Liver (tissue), 9 donors: ENCODE data around the gene APP. TPM values are rescaled to one million over a fixed set of nuclear protein-coding genes. Genes with fewer than 3 reads are reported as not detected.

ENCODE experiments used
- DNase-seq: peaks from one replicate; pipeline ENCODE4 v3.0.0-alpha.2; 2017; ENCODE audit warnings: low spot score
- H3K27ac ChIP-seq, 2 donors: one replicate each; pipeline ENCODE4 v1.7.0; 2013; ENCODE audit warnings: inconsistent platforms in 2 of 2, low read length in 2 of 2, control low read depth in 1 of 2, low read depth in 1 of 2, mild to moderate bottlenecking in 1 of 2
- H3K27me3 ChIP-seq, 4 donors: one replicate each; pipeline versions ENCODE4 v1.6.1 to v1.7.0; 2013; ENCODE audit warnings: low read length in 3 of 4, inconsistent platforms in 1 of 4, mild to moderate bottlenecking in 1 of 4, moderate library complexity in 1 of 4; ENCODE audit not compliant: control insufficient read depth in 4 of 4, insufficient read depth in 4 of 4
- H3K36me3 ChIP-seq, 4 donors: one replicate each; pipeline versions ENCODE4 v1.6.1 to v1.7.0; 2013; ENCODE audit warnings: low read length in 3 of 4, mild to moderate bottlenecking in 3 of 4, low read depth in 1 of 4, moderate library complexity in 1 of 4; ENCODE audit not compliant: control insufficient read depth in 4 of 4, insufficient read depth in 3 of 4
- H3K4me1 ChIP-seq, 4 donors: one replicate each; pipeline versions ENCODE4 v1.6.1 to v1.7.0; 2013; ENCODE audit warnings: low read length in 3 of 4, mild to moderate bottlenecking in 3 of 4, moderate library complexity in 1 of 4; ENCODE audit not compliant: control insufficient read depth in 4 of 4, insufficient read depth in 4 of 4
- H3K4me3 ChIP-seq, 3 donors: one replicate each; pipeline versions ENCODE4 v1.6.1 to v1.7.0; 2013; ENCODE audit warnings: low read length in 3 of 3, control low read depth in 1 of 3, low read depth in 1 of 3, mild to moderate bottlenecking in 1 of 3
- H3K9ac ChIP-seq, 2 donors: one replicate each; pipeline ENCODE4 v1.7.0; 2013; ENCODE audit warnings: low read length in 2 of 2, mild to moderate bottlenecking in 2 of 2, moderate library complexity in 2 of 2, control low read depth in 1 of 2, low read depth in 1 of 2
- H3K9me3 ChIP-seq, 4 donors: one replicate each; pipeline versions ENCODE4 v1.6.1 to v1.7.0; 2013; ENCODE audit warnings: low read length in 3 of 4; ENCODE audit not compliant: control insufficient read depth in 4 of 4
- EGR1 ChIP-seq, 2 donors: IDR thresholded peaks; 2 replicates each; pipeline ENCODE4 v1.6.1; 2016 to 2018; ENCODE audit warnings: antibody characterized with exemption in 2 of 2, low read depth in 2 of 2
- FOXA1 ChIP-seq: IDR thresholded peaks from 2 replicates; pipeline ENCODE4 v1.6.1; 2016; ENCODE audit warnings: antibody characterized with exemption
- FOXA2 ChIP-seq: IDR thresholded peaks from 2 replicates; pipeline ENCODE4 v1.6.1; 2016; ENCODE audit warnings: antibody characterized with exemption
- GABPA ChIP-seq, 2 donors: IDR thresholded peaks in 1 of 2; conservative IDR thresholded peaks in 1 of 2; 2 replicates each; pipeline ENCODE4 v1.6.1; 2016; ENCODE audit warnings: antibody characterized with exemption in 2 of 2, mild to moderate bottlenecking in 1 of 2, moderate library complexity in 1 of 2
- HNF4A ChIP-seq, 2 donors: conservative IDR thresholded peaks; 2 replicates each; pipeline ENCODE4 v1.6.1; 2016; ENCODE audit warnings: antibody characterized with exemption in 2 of 2, mild to moderate bottlenecking in 2 of 2
- HNF4G ChIP-seq: IDR thresholded peaks from 2 replicates; pipeline ENCODE4 v1.6.1; 2016; ENCODE audit warnings: antibody characterized with exemption
- JUND ChIP-seq, 2 donors: IDR thresholded peaks; 2 replicates each; pipeline ENCODE4 v1.6.1; 2016; ENCODE audit warnings: antibody characterized with exemption in 2 of 2
- NR2F2 ChIP-seq: IDR thresholded peaks from 2 replicates; pipeline ENCODE4 v1.6.1; 2016; ENCODE audit warnings: antibody characterized with exemption
- RAD21 ChIP-seq, 2 donors: IDR thresholded peaks; 2 replicates each; pipeline ENCODE4 v1.6.1; 2016; ENCODE audit warnings: antibody characterized with exemption in 2 of 2, mild to moderate bottlenecking in 2 of 2
- RXRA ChIP-seq, 2 donors: IDR thresholded peaks; 2 replicates each; pipeline ENCODE4 v1.6.1; 2017 to 2018; ENCODE audit warnings: antibody characterized with exemption in 2 of 2, mild to moderate bottlenecking in 1 of 2
- SP1 ChIP-seq: IDR thresholded peaks from 2 replicates; pipeline ENCODE4 v1.6.1; 2018; ENCODE audit warnings: antibody characterized with exemption, mild to moderate bottlenecking
- TAF1 ChIP-seq: conservative IDR thresholded peaks from 2 replicates; pipeline ENCODE4 v1.6.1; 2016; ENCODE audit warnings: antibody characterized with exemption, mild to moderate bottlenecking
- YY1 ChIP-seq: IDR thresholded peaks from 2 replicates; pipeline ENCODE4 v1.6.1; 2016; ENCODE audit warnings: antibody characterized with exemption, mild to moderate bottlenecking
- WGBS: extraction: QIAGEN DNeasy Blood & Tissue Kit; methylation state at CpG from one replicate; pipeline ENCODE4 v1.1.7; 2013; 5-methylcytosine and 5-hydroxymethylcytosine counted together
- polyA plus RNA-seq, 2 donors: library from polyadenylated mRNA; stranded (reverse) in 1 of 2; unstranded in 1 of 2; fragments of 200-250 nt in 1 of 2; fragments of >200 nt in 1 of 2; fragmentation: Nextera tagmentation in 1 of 2; extraction: Ambion mirVana in 1 of 2; gene quantifications; one replicate each; pipeline versions ENCODE4 v1.2.1 to v1.2.3, GENCODE V29; 2013 to 2015
- total RNA-seq, 2 donors: library from RNA; depleted of rRNA; stranded (reverse); fragments of >200 nt; gene quantifications; one replicate each; pipeline ENCODE4 v1.2.3, GENCODE V29; 2014
- TF ChIP-seq, protein P1 (sequence below): IDR thresholded peaks from 2 replicates; pipeline ENCODE4 v1.6.1; 2016; ENCODE audit warnings: antibody characterized with exemption
- TF ChIP-seq, protein P2 (sequence below): fragments of 150-350 bp; IDR thresholded peaks from 2 replicates; pipeline ENCODE4 v1.5.1; 2017; ENCODE audit warnings: improper control_type of control experiment, low read depth, low read length; ENCODE audit not compliant: missing input control
- TF ChIP-seq, protein P3 (sequence below): IDR thresholded peaks from 2 replicates; pipeline ENCODE4 v1.6.1; 2016; ENCODE audit warnings: antibody characterized with exemption, mild to moderate bottlenecking
- TF ChIP-seq, protein P4 (sequence below): IDR thresholded peaks from 2 replicates; pipeline ENCODE4 v1.6.1; 2016; ENCODE audit warnings: antibody characterized with exemption
- TF ChIP-seq, protein P5 (sequence below): IDR thresholded peaks from 2 replicates; pipeline ENCODE4 v1.6.1; 2016; ENCODE audit warnings: antibody characterized with exemption
- donor health status: healthy.
- donor health status: healthy.
- donor health status: healthy.
- donor health status: healthy.
- donor health status: healthy.

The APP gene
- total and polyA plus RNA-seq, 4 donors, result 24.9 to 201 (median 111) TPM

DNA sequence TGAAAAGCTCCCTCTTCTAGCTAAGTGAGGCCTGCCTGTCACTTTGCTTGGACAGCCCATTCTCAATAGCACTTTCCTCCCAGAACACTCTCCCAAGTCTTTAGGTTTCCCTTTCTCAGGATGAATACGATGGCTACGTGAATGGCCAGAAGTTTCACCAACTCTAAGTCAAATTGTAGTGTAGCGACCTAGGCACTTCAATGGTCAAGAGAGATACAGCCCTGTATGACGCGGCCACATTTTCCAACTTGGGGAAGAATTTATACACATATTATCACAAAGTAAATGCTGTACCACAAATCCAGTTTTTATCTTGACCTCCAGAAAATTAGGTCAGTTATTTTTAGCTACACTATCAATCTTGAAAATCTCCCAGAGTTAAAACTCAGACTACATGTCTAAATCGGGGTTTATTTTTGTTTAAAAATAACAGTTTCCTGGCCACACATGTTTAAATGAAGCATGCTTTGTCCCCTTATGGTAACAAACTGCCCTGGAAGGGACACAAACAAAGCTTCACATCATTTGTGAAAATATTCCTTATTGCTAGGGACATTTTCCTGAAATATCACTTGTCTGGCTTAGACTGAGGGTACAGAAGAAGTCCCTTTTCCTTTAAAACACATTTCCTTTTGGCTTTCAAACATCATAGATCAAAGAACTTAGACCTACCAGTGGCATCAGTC, 243.2 kb downstream of the APP start:
- TF ChIP-seq NR2F2 (peak; percentile 70), RXRA (IDR thresholded peaks at IDR 0.05) (no peak)
- Histone ChIP-seq H3K4me1 (peaks cover 0 to 3% (median 0%) of the 10 kb centered on the region in 4 donors), H3K36me3 (no peaks in the 10 kb centered on the region), H3K9me3 (no peaks in the 10 kb centered on the region), H3K27me3 (no peaks in the 10 kb centered on the region), H3K9ac (no peak overlapping the region), H3K27ac (peak overlapping the region; percentile 15 to 61), H3K4me3 (no peak overlapping the region)
- 79% methylated on average over 6 of the region's 6 CpGs for WGBS
- DNase-seq, result no peak

DNA sequence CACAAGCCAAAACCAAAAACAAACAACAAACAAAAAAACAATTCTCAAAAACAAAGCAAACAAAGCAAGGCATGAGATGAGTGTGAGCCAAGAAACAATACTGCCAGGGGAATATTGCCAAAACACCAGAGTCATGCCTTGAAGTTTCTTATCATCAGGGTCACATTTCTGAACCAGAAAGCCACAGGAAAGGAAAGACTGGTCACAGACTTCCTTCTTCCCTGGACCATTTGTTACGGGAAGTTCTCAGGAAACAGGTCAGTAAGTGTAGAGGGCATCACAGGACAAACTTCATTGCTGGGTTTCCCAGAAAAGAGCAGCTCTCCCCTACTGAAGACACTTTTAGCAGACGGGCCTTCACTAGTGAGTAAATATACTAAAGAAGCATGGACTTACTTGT, 244.6 kb downstream of the APP start:
- Histone ChIP-seq H3K4me1 (peaks cover 0 to 3% (median 0%) of the 10 kb centered on the region in 4 donors), H3K9ac (no peak overlapping the region), H3K27ac (peak overlapping the region; percentile 3 to 22), H3K36me3 (no peaks in the 10 kb centered on the region), H3K27me3 (no peaks in the 10 kb centered on the region), H3K9me3 (no peaks in the 10 kb centered on the region), H3K4me3 (no peak overlapping the region)
- TF ChIP-seq, protein P1, sequence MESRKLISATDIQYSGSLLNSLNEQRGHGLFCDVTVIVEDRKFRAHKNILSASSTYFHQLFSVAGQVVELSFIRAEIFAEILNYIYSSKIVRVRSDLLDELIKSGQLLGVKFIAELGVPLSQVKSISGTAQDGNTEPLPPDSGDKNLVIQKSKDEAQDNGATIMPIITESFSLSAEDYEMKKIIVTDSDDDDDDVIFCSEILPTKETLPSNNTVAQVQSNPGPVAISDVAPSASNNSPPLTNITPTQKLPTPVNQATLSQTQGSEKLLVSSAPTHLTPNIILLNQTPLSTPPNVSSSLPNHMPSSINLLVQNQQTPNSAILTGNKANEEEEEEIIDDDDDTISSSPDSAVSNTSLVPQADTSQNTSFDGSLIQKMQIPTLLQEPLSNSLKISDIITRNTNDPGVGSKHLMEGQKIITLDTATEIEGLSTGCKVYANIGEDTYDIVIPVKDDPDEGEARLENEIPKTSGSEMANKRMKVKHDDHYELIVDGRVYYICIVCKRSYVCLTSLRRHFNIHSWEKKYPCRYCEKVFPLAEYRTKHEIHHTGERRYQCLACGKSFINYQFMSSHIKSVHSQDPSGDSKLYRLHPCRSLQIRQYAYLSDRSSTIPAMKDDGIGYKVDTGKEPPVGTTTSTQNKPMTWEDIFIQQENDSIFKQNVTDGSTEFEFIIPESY, result no peak
- TF ChIP-seq FOXA1 (no peak), HNF4G (no peak), RAD21 (IDR thresholded peaks at IDR 0.05) (peak in 1 of 2 donors; percentile 44), HNF4A (conservative IDR thresholded peaks at IDR 0.05) (no peak), YY1 (no peak), EGR1 (IDR thresholded peaks at IDR 0.05; ENCODE audit: low read depth in 2 of 2) (peak; percentile 15 to 44), TAF1 (no peak), GABPA (IDR thresholded peaks at IDR 0.05 in 1 of 2, conservative IDR thresholded peaks at IDR 0.05 in 1 of 2) (no peak), SP1 (peak; percentile 64), RXRA (IDR thresholded peaks at IDR 0.05) (peak; percentile 56 to 77), NR2F2 (peak; percentile 99), FOXA2 (no peak), JUND (IDR thresholded peaks at IDR 0.05) (no peak)
- TF ChIP-seq, protein P2, sequence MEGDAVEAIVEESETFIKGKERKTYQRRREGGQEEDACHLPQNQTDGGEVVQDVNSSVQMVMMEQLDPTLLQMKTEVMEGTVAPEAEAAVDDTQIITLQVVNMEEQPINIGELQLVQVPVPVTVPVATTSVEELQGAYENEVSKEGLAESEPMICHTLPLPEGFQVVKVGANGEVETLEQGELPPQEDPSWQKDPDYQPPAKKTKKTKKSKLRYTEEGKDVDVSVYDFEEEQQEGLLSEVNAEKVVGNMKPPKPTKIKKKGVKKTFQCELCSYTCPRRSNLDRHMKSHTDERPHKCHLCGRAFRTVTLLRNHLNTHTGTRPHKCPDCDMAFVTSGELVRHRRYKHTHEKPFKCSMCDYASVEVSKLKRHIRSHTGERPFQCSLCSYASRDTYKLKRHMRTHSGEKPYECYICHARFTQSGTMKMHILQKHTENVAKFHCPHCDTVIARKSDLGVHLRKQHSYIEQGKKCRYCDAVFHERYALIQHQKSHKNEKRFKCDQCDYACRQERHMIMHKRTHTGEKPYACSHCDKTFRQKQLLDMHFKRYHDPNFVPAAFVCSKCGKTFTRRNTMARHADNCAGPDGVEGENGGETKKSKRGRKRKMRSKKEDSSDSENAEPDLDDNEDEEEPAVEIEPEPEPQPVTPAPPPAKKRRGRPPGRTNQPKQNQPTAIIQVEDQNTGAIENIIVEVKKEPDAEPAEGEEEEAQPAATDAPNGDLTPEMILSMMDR, result no peak
- TF ChIP-seq, protein P3, sequence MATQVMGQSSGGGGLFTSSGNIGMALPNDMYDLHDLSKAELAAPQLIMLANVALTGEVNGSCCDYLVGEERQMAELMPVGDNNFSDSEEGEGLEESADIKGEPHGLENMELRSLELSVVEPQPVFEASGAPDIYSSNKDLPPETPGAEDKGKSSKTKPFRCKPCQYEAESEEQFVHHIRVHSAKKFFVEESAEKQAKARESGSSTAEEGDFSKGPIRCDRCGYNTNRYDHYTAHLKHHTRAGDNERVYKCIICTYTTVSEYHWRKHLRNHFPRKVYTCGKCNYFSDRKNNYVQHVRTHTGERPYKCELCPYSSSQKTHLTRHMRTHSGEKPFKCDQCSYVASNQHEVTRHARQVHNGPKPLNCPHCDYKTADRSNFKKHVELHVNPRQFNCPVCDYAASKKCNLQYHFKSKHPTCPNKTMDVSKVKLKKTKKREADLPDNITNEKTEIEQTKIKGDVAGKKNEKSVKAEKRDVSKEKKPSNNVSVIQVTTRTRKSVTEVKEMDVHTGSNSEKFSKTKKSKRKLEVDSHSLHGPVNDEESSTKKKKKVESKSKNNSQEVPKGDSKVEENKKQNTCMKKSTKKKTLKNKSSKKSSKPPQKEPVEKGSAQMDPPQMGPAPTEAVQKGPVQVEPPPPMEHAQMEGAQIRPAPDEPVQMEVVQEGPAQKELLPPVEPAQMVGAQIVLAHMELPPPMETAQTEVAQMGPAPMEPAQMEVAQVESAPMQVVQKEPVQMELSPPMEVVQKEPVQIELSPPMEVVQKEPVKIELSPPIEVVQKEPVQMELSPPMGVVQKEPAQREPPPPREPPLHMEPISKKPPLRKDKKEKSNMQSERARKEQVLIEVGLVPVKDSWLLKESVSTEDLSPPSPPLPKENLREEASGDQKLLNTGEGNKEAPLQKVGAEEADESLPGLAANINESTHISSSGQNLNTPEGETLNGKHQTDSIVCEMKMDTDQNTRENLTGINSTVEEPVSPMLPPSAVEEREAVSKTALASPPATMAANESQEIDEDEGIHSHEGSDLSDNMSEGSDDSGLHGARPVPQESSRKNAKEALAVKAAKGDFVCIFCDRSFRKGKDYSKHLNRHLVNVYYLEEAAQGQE, result no peak
- TF ChIP-seq, protein P4, sequence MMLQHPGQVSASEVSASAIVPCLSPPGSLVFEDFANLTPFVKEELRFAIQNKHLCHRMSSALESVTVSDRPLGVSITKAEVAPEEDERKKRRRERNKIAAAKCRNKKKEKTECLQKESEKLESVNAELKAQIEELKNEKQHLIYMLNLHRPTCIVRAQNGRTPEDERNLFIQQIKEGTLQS, result no peak
- TF ChIP-seq, protein P5, sequence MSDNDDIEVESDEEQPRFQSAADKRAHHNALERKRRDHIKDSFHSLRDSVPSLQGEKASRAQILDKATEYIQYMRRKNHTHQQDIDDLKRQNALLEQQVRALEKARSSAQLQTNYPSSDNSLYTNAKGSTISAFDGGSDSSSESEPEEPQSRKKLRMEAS, result peak; percentile 64
- DNase-seq, result no peak
- WGBS, result 50% methylated on average over 2 of the region's 2 CpGs
